Activated CD8-positive, alpha-beta T cell treated with anti-CD3 and anti-CD28 coated beads for 36 hours (primary cell): ENCODE data around the gene FDXACB1. TPM values are rescaled to one million over a fixed set of nuclear protein-coding genes. Genes with fewer than 3 reads are reported as not detected.

Source experiments
- ATAC-seq: fragments of 200-7000 bp; cut with Tn5 transposase; one replicate; pipeline ENCODE4 v1.10.0; 2021; ENCODE audit warnings: mild to moderate bottlenecking, moderate library complexity
- CTCF ChIA-PET: fragments of 350-600 bp; sonication (Branson Sonifier 250); formaldehyde crosslinking; loops from one replicate; lab custom pipeline; 2021; ENCODE audit warnings: antibody characterized with exemption; lab: Charles Lee
- POLR2A ChIA-PET: fragments of 350-600 bp; sonication (Branson Sonifier 250); formaldehyde crosslinking; loops from one replicate; lab custom pipeline; 2021; ENCODE audit warnings: antibody characterized with exemption; lab: Charles Lee
- DNase-seq: peaks from one replicate; pipeline ENCODE4 v3.0.0-alpha.2; 2020
- H3K27ac Mint-ChIP-seq: one replicate; pipeline ENCODE4 v1.8.0; 2021; ENCODE audit warnings: mild to moderate bottlenecking, mixed read lengths
- H3K27me3 Mint-ChIP-seq: one replicate; pipeline ENCODE4 v1.8.0; 2021; ENCODE audit warnings: mixed read lengths
- H3K36me3 Mint-ChIP-seq: one replicate; pipeline ENCODE4 v1.8.0; 2021; ENCODE audit warnings: low read depth, mixed read lengths
- H3K4me1 Mint-ChIP-seq: one replicate; pipeline ENCODE4 v1.8.0; 2021; ENCODE audit warnings: low read depth, mixed read lengths
- H3K4me3 Mint-ChIP-seq: one replicate; pipeline ENCODE4 v1.8.0; 2021; ENCODE audit warnings: mild to moderate bottlenecking, moderate library complexity, mixed read lengths
- H3K9me3 Mint-ChIP-seq: one replicate; pipeline ENCODE4 v1.8.0; 2021; ENCODE audit warnings: mixed read lengths
- intact Hi-C: fragments of 100-400 bp; cut with micrococcal nuclease; formaldehyde crosslinking; loops from one replicate; pipeline ENCODE4 v1.10.0; 2022
- total RNA-seq, 2 experiments: library from RNA; stranded (reverse); gene quantifications; one replicate each; pipeline ENCODE4 v1.2.3, GENCODE V29; 2021
- TF ChIP-seq, protein P1 (sequence below): fragments of 200-600 bp; IDR thresholded peaks from one replicate; pipeline ENCODE4 v1.8.0; 2022; ENCODE audit warnings: antibody characterized with exemption, mild to moderate bottlenecking

The FDXACB1 gene
- total RNA-seq, 2 experiments from 2014 or later: 6.9 to 7.1 TPM

DNA sequence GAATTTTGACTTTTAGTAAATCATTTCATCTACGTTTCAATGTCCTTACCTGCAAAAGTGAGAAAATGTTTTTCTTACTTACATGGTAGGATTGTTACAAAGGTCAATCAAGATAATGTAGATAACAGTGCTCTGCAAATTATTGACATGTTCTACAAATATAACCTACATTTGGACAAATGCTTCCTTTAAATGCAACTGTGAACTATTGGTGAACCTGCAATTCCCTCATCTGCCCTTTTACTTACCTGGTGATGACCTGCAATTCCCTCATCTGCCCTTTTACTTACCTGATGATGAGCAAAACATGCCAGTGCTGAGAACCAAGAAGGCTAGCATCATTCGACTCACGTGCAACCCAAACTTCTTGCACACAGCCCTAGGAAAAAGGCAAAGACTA lies 18.7 kb downstream of the FDXACB1 start:
- ATAC-seq: no peak
- H3K27ac Mint-ChIP-seq: no peak overlapping the region
- TF ChIP-seq, protein P1, sequence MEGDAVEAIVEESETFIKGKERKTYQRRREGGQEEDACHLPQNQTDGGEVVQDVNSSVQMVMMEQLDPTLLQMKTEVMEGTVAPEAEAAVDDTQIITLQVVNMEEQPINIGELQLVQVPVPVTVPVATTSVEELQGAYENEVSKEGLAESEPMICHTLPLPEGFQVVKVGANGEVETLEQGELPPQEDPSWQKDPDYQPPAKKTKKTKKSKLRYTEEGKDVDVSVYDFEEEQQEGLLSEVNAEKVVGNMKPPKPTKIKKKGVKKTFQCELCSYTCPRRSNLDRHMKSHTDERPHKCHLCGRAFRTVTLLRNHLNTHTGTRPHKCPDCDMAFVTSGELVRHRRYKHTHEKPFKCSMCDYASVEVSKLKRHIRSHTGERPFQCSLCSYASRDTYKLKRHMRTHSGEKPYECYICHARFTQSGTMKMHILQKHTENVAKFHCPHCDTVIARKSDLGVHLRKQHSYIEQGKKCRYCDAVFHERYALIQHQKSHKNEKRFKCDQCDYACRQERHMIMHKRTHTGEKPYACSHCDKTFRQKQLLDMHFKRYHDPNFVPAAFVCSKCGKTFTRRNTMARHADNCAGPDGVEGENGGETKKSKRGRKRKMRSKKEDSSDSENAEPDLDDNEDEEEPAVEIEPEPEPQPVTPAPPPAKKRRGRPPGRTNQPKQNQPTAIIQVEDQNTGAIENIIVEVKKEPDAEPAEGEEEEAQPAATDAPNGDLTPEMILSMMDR: no peak
- peaks cover 24% of the 10 kb centered on the region for H3K36me3 Mint-ChIP-seq
- no peak overlapping the region for H3K4me3 Mint-ChIP-seq
- ChIA-PET POLR2A (interaction anchor here (1.0 to 1.6 kb wide), 2 partner anchors 10 to 14 kb away, joined by 3 to 5 read pairs; no protein-coding TSS in a partner anchor), CTCF (interaction anchor here (1.0 to 2.2 kb wide), 3 partner anchors 9 to 20 kb away, joined by 3 to 7 read pairs (median 3); no protein-coding TSS in a partner anchor)
- DNase-seq: no peak
- intact Hi-C loops: no loop called here
- no peaks in the 10 kb centered on the region for H3K27me3 Mint-ChIP-seq
- no peaks in the 10 kb centered on the region for H3K9me3 Mint-ChIP-seq
- no peaks in the 10 kb centered on the region for H3K4me1 Mint-ChIP-seq

DNA sequence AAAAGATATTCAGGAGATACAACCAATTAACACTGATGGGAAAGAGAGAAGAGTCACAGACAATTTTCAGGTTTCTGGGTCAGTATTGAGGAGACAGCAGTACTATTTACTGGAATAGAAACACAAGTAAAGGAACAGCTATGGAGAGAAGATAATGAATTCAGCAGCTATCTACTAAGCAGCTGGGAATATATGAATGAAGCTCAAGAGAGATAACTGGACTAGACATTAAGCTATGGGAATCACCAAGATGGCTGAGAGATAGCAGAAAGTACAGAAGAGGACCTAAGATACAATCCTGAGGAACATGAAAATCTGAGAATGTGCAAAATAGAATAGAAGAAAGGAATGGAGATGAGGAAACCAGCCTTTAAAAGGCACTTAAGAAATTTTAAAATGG lies 23.5 kb downstream of the FDXACB1 start:
- H3K27ac Mint-ChIP-seq: no peak overlapping the region

DNA sequence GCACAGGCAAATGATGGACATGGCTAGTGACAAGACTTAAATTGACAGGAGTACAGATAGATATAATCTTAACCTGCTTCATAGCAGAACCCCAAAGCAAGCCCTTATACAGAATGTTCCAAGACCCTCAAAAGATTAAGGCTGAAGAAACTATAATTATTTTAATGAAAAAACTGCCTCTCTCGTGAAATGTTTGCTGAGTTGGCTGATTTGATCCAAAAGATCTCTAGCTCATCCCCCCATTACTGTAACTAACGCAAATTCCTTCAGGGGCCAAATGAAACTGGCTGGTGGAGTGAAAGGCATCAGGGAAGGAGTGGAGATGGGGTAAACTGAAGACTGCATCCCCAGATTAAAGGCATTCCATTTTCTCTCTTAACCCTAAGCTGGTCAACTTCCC lies 26.9 kb downstream of the FDXACB1 start:
- H3K27me3 Mint-ChIP-seq: no peaks in the 10 kb centered on the region
- intact Hi-C loops: no loop called here
- peaks cover 39% of the 10 kb centered on the region for H3K36me3 Mint-ChIP-seq
- ChIA-PET CTCF (interaction anchor here (1.3 to 3.1 kb wide), 3 partner anchors 10 to 19 kb away, joined by 3 to 18 read pairs (median 3); no protein-coding TSS in a partner anchor), POLR2A (no interaction called here)
- no peak for ATAC-seq
- DNase-seq: no peak
- H3K9me3 Mint-ChIP-seq: no peaks in the 10 kb centered on the region
- H3K4me1 Mint-ChIP-seq: peaks cover 2% of the 10 kb centered on the region
- no peak overlapping the region for H3K4me3 Mint-ChIP-seq
- TF ChIP-seq, protein P1: no peak
- H3K27ac Mint-ChIP-seq: no peak overlapping the region

More for the DNA sequence above, 23.5 kb downstream of the FDXACB1 start:
- no peaks in the 10 kb centered on the region for H3K27me3 Mint-ChIP-seq
- DNase-seq: no peak
- H3K4me1 Mint-ChIP-seq: no peaks in the 10 kb centered on the region
- ATAC-seq: no peak
- ChIA-PET CTCF (no interaction called here), POLR2A (interaction anchor here (1.2 kb wide), 1 partner anchor 15 kb away, joined by 3 read pairs; the partner anchor contains the start of gene ALG9)
- H3K36me3 Mint-ChIP-seq: peaks cover 40% of the 10 kb centered on the region
- H3K4me3 Mint-ChIP-seq: no peak overlapping the region
- TF ChIP-seq, protein P1: no peak
- H3K9me3 Mint-ChIP-seq: no peaks in the 10 kb centered on the region
- intact Hi-C loops: no loop called here

DNA sequence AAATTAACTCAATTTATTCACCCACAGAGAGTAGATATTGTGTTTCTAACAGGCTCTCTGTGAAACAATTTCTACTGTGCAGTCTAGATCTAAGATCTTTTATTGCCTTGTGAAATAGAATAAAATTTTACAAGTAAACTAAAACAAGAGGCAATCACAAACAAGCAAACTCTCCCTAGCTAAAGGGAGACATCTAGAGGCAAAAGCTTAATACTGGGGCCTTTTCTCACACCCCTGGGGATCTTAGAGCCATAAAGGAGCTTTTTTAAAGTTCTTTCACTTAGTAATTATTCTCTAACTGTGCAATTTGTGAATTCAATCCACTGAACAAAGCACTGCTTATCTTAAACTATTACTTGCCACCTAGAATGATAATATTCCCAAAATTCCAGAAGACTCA lies 27.3 kb downstream of the FDXACB1 start:
- CTCF ChIA-PET: interaction anchor here (1.3 to 3.1 kb wide), 3 partner anchors 10 to 19 kb away, joined by 3 to 18 read pairs (median 3); no protein-coding TSS in a partner anchor
- POLR2A ChIA-PET: interaction anchor here (1.0 kb wide), 1 partner anchor 115 kb away, joined by 3 read pairs; no protein-coding TSS in a partner anchor
- intact Hi-C loops: no loop called here

DNA sequence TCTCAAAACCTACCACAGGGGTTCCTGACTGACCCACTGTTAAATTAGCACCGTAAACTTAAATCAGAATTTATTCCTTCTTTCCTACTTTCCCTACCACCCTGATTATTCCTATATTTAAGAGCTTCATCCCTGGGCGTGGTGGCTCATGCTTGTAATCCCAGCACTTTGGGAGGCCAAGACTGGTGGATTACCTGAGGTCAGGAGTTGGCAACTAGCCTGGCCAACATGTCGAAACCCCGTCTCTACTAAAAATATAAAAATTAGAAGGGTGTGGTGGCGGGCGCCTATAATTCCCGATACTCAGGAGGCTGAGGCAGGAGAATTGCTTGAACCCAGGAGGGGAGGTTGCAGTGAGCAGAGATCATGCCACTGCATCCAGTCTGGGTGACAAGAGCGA lies 27.9 kb downstream of the FDXACB1 start:
- H3K27ac Mint-ChIP-seq: no peak overlapping the region
- no peaks in the 10 kb centered on the region for H3K27me3 Mint-ChIP-seq
- peaks cover 7% of the 10 kb centered on the region for H3K4me1 Mint-ChIP-seq
- no peak for DNase-seq
- intact Hi-C loops: no loop called here
- CTCF ChIA-PET: interaction anchor here (1.0 to 3.1 kb wide), 4 partner anchors 9 to 19 kb away, joined by 3 to 18 read pairs (median 3); no protein-coding TSS in a partner anchor
- no peak overlapping the region for H3K4me3 Mint-ChIP-seq
- POLR2A ChIA-PET: interaction anchor here (1.0 kb wide), 1 partner anchor 115 kb away, joined by 3 read pairs; no protein-coding TSS in a partner anchor
- H3K36me3 Mint-ChIP-seq: peaks cover 39% of the 10 kb centered on the region
- TF ChIP-seq, protein P1: no peak
- no peaks in the 10 kb centered on the region for H3K9me3 Mint-ChIP-seq
- no peak for ATAC-seq

More for the DNA sequence above, 27.3 kb downstream of the FDXACB1 start:
- Mint-ChIP-seq H3K4me1 (peaks cover 7% of the 10 kb centered on the region), H3K27ac (no peak overlapping the region), H3K9me3 (no peaks in the 10 kb centered on the region), H3K27me3 (no peaks in the 10 kb centered on the region), H3K4me3 (no peak overlapping the region), H3K36me3 (peaks cover 38% of the 10 kb centered on the region)
- no peak for DNase-seq
- TF ChIP-seq, protein P1: no peak
- no peak for ATAC-seq
